Measurements from ENCODE around the gene ATRN. TPM values are rescaled to one million over a fixed set of nuclear protein-coding genes. Genes with fewer than 3 reads are reported as not detected.

ATRN gene
- total and polyA plus RNA-seq, 2 experiments from 2014 or later, result 2.2 to 18.3 TPM

DNA sequence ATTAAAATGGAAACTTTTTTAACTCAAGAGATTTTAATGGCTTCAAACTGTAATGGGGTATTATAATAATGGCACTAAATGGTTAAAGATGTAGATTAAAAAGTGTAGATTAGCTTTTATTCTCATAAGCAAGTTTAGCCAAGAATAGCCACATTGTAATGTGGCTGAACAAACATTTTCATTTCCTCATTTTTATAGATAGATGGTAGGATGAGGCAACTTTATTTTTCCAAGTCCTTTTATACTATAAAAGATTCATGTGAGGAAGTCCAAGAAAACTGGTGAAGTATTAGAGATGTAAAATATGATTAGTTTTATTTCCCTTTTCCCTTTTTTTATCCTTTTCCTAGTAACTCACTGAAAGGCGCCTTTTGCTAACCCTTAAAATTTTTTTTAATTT, 88.8 kb downstream of the ATRN start:
- Mint-ChIP-seq H3K4me3 (no peak overlapping the region), H3K9me3 (no peaks in the 10 kb centered on the region), H3K36me3 (ENCODE audit: low read depth) (no peaks in the 10 kb centered on the region), H3K27me3 (ENCODE audit: insufficient read depth, low read depth, poor library complexity) (no peaks in the 10 kb centered on the region), H3K27ac (no peak overlapping the region), H3K4me1 (no peaks in the 10 kb centered on the region)
- no peak for TF ChIP-seq EZH2 (IDR thresholded peaks at IDR 0.05; ENCODE audit: low read depth, unreplicated experiment)
- no peak for TF ChIP-seq STAT1 (IDR thresholded peaks at IDR 0.05; ENCODE audit: unreplicated experiment)
- TF ChIP-seq ZNF331 (CRISPR knock-in tag; IDR thresholded peaks at IDR 0.05; ENCODE audit: low read depth), result no peak
- no peak for TF ChIP-seq JUNB (IDR thresholded peaks at IDR 0.05; ENCODE audit: unreplicated experiment)
- no peak for TF ChIP-seq NANOG (IDR thresholded peaks at IDR 0.05; ENCODE audit: borderline replicate concordance)
- TF ChIP-seq EZH2phosphoT487 (IDR thresholded peaks at IDR 0.05; ENCODE audit: unreplicated experiment), result no peak
- TF ChIP-seq, protein P1, sequence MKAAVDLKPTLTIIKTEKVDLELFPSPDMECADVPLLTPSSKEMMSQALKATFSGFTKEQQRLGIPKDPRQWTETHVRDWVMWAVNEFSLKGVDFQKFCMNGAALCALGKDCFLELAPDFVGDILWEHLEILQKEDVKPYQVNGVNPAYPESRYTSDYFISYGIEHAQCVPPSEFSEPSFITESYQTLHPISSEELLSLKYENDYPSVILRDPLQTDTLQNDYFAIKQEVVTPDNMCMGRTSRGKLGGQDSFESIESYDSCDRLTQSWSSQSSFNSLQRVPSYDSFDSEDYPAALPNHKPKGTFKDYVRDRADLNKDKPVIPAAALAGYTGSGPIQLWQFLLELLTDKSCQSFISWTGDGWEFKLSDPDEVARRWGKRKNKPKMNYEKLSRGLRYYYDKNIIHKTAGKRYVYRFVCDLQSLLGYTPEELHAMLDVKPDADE (IDR thresholded peaks at IDR 0.05), result no peak
- no peak for TF ChIP-seq CREB1 (CRISPR knock-in tag; IDR thresholded peaks at IDR 0.05; ENCODE audit: low read depth)
- TF ChIP-seq POLR2AphosphoS5 (IDR thresholded peaks at IDR 0.05; ENCODE audit: low read depth), result no peak
- TF ChIP-seq, protein P2, sequence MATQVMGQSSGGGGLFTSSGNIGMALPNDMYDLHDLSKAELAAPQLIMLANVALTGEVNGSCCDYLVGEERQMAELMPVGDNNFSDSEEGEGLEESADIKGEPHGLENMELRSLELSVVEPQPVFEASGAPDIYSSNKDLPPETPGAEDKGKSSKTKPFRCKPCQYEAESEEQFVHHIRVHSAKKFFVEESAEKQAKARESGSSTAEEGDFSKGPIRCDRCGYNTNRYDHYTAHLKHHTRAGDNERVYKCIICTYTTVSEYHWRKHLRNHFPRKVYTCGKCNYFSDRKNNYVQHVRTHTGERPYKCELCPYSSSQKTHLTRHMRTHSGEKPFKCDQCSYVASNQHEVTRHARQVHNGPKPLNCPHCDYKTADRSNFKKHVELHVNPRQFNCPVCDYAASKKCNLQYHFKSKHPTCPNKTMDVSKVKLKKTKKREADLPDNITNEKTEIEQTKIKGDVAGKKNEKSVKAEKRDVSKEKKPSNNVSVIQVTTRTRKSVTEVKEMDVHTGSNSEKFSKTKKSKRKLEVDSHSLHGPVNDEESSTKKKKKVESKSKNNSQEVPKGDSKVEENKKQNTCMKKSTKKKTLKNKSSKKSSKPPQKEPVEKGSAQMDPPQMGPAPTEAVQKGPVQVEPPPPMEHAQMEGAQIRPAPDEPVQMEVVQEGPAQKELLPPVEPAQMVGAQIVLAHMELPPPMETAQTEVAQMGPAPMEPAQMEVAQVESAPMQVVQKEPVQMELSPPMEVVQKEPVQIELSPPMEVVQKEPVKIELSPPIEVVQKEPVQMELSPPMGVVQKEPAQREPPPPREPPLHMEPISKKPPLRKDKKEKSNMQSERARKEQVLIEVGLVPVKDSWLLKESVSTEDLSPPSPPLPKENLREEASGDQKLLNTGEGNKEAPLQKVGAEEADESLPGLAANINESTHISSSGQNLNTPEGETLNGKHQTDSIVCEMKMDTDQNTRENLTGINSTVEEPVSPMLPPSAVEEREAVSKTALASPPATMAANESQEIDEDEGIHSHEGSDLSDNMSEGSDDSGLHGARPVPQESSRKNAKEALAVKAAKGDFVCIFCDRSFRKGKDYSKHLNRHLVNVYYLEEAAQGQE (IDR thresholded peaks at IDR 0.05; ENCODE audit: unreplicated experiment), result no peak
- TF ChIP-seq, protein P3, sequence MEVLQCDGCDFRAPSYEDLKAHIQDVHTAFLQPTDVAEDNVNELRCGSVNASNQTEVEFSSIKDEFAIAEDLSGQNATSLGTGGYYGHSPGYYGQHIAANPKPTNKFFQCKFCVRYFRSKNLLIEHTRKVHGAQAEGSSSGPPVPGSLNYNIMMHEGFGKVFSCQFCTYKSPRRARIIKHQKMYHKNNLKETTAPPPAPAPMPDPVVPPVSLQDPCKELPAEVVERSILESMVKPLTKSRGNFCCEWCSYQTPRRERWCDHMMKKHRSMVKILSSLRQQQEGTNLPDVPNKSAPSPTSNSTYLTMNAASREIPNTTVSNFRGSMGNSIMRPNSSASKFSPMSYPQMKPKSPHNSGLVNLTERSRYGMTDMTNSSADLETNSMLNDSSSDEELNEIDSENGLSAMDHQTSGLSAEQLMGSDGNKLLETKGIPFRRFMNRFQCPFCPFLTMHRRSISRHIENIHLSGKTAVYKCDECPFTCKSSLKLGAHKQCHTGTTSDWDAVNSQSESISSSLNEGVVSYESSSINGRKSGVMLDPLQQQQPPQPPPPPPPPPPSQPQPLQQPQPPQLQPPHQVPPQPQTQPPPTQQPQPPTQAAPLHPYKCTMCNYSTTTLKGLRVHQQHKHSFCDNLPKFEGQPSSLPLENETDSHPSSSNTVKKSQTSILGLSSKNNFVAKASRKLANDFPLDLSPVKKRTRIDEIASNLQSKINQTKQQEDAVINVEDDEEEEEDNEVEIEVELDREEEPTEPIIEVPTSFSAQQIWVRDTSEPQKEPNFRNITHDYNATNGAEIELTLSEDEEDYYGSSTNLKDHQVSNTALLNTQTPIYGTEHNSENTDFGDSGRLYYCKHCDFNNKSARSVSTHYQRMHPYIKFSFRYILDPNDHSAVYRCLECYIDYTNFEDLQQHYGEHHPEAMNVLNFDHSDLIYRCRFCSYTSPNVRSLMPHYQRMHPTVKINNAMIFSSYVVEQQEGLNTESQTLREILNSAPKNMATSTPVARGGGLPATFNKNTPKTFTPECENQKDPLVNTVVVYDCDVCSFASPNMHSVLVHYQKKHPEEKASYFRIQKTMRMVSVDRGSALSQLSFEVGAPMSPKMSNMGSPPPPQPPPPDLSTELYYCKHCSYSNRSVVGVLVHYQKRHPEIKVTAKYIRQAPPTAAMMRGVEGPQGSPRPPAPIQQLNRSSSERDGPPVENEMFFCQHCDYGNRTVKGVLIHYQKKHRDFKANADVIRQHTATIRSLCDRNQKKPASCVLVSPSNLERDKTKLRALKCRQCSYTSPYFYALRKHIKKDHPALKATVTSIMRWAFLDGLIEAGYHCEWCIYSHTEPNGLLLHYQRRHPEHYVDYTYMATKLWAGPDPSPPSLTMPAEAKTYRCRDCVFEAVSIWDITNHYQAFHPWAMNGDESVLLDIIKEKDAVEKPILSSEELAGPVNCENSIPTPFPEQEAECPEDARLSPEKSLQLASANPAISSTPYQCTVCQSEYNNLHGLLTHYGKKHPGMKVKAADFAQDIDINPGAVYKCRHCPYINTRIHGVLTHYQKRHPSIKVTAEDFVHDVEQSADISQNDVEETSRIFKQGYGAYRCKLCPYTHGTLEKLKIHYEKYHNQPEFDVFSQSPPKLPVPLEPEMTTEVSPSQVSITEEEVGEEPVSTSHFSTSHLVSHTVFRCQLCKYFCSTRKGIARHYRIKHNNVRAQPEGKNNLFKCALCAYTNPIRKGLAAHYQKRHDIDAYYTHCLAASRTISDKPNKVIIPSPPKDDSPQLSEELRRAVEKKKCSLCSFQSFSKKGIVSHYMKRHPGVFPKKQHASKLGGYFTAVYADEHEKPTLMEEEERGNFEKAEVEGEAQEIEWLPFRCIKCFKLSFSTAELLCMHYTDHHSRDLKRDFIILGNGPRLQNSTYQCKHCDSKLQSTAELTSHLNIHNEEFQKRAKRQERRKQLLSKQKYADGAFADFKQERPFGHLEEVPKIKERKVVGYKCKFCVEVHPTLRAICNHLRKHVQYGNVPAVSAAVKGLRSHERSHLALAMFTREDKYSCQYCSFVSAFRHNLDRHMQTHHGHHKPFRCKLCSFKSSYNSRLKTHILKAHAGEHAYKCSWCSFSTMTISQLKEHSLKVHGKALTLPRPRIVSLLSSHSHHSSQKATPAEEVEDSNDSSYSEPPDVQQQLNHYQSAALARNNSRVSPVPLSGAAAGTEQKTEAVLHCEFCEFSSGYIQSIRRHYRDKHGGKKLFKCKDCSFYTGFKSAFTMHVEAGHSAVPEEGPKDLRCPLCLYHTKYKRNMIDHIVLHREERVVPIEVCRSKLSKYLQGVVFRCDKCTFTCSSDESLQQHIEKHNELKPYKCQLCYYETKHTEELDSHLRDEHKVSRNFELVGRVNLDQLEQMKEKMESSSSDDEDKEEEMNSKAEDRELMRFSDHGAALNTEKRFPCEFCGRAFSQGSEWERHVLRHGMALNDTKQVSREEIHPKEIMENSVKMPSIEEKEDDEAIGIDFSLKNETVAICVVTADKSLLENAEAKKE (CRISPR knock-in tag; IDR thresholded peaks at IDR 0.05), result no peak
- no peak for TF ChIP-seq ZNF114 (CRISPR knock-in tag; IDR thresholded peaks at IDR 0.05)
- TF ChIP-seq, protein P4, sequence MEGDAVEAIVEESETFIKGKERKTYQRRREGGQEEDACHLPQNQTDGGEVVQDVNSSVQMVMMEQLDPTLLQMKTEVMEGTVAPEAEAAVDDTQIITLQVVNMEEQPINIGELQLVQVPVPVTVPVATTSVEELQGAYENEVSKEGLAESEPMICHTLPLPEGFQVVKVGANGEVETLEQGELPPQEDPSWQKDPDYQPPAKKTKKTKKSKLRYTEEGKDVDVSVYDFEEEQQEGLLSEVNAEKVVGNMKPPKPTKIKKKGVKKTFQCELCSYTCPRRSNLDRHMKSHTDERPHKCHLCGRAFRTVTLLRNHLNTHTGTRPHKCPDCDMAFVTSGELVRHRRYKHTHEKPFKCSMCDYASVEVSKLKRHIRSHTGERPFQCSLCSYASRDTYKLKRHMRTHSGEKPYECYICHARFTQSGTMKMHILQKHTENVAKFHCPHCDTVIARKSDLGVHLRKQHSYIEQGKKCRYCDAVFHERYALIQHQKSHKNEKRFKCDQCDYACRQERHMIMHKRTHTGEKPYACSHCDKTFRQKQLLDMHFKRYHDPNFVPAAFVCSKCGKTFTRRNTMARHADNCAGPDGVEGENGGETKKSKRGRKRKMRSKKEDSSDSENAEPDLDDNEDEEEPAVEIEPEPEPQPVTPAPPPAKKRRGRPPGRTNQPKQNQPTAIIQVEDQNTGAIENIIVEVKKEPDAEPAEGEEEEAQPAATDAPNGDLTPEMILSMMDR (conservative IDR thresholded peaks at IDR 0.05; ENCODE audit: low read depth in 2 of 2), result no peak
- no peak for DNase-seq (ENCODE audit: low spot score)
- Histone ChIP-seq H3K27me3 (ENCODE audit: insufficient read depth) (no peaks in the 10 kb centered on the region), H3K9me2 (ENCODE audit: insufficient read depth) (no peaks in the 10 kb centered on the region), H3F3A (replicated peaks; ENCODE audit: low read depth) (no peaks in the 10 kb centered on the region), H3K4me3 (no peak overlapping the region), H4K20me1 (replicated peaks; ENCODE audit: insufficient read depth) (no peaks in the 10 kb centered on the region), H3K79me2 (replicated peaks; ENCODE audit: insufficient read depth) (no peaks in the 10 kb centered on the region), H2AFZ (no peak overlapping the region), H3K27ac (ENCODE audit: low read depth) (no peak overlapping the region), H3K36me3 (ENCODE audit: insufficient read depth) (no peaks in the 10 kb centered on the region), H3K4me1 (ENCODE audit: insufficient read depth) (no peaks in the 10 kb centered on the region), H3K4me2 (no peak overlapping the region)
- ATAC-seq, result no peak
